Measurements from ENCODE around the gene STIM1.

Gene STIM1

DNA sequence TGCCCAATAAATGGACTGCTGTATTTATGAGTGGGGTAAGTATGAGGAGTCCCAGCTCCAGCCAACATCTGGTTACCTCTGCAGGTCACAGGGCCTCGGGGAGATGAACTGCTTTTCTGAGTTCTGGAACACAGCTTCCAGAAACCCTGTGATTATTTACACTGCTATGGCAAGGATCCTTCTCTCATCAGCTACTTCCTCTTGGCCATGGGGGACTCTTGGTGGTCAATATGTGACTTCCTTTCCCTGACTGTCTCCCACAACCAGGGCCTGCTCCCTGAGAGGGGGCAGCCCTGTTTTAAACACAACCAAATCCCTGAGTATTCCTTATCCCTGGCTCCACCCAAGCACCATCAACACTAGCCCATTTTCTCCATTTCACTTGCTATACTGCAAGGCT is 24.7 kb upstream of the STIM1 start:
- no peak for DNase-seq (ENCODE audit: low spot score)

DNA sequence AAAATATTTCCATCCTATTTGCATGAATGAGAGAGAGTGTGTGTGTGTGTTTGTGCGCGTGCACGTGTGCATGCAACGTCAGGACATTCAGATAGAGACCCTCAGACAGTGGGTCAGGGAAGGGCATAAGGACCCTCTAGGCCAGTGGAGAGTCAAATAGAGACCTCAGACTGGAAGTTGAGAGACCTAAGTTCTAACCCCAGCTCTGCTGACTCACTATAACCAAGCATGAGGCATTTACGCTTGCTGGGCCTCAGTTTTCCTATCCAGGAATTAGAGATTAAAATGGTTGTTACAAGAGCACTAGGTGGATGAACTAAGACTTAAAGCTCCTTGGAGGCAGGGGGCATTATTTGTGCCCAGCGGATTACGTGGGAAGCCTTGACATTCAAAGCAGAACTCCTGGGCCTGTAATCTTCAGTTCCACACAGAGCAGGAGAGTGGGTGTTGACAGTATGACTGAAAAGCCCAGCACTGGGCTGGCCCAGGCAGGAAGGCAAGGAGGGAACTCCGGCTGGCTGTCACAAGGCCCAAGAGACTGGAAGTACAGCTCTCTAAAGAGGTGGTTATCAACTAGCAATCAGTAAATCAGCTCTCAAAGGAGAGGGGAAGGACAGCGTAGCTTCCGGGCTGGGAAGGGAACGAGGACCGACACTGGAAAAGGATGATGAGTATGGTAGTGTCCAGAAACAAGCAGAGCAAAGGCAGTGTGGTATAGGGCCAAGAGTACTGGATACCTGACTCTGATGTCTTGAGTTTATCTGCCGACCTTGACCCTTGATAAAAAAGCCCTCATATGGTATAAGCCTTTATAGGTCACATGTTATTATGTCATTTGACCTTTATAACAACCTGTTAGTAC is 23.9 kb upstream of the STIM1 start:
- DNase-seq (ENCODE audit: low spot score): no peak

DNA sequence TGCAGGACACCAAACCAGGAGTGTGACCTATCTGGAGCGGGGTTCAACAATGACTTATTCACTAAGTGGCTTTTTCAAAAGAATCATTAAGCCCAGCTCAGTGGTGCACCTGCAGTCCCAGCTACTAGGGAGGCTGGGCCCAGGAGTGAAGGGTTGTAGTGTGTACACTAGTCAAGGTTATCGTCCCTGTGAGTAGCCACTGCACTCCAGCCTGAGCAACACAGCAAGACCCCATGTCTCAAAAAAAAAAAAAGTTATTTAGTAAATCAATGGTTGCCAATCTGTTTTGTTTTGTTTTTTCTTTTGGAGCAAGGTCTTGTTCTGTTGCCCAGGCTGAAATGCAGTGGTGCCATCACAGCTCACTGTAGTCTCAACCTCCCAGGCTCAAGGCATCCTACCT is 22.6 kb upstream of the STIM1 start:
- no peak for DNase-seq (ENCODE audit: low spot score)

DNA sequence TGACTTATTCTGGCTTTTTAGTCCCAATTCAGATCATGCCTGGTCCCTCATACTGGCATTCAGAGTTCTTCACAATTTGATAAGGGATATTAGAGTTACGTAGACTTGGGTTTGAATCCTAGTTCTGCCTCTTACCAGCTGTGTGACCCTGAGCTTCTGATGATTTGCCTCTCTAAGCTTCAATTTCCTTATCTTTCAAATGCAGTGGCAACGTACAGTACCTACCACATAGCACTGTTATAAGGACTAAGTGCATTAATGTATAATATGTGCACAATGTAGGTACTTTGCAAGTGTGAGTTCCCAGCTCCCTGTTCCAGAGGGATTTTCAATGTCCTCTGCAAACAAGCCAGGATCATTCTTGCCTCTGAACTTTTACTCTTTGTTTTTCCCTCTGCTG is 22.0 kb upstream of the STIM1 start:
- no peak for DNase-seq (ENCODE audit: low spot score)

DNA sequence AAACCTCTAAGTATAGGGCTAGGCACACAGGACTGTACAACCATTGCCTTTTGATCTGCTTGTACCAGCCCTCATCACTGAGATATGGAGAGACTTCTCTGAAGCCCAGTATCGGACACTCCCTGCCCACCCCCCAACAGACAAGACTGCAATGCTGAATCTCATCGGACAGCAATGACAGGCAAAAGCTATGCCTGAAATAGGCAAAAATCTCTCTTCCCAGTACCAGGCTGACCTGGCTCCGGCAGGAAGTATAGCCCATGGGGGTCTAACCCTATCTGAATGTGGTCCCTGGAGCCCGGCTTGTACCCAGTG is 21.2 kb upstream of the STIM1 start:
- DNase-seq (ENCODE audit: low spot score): no peak

DNA sequence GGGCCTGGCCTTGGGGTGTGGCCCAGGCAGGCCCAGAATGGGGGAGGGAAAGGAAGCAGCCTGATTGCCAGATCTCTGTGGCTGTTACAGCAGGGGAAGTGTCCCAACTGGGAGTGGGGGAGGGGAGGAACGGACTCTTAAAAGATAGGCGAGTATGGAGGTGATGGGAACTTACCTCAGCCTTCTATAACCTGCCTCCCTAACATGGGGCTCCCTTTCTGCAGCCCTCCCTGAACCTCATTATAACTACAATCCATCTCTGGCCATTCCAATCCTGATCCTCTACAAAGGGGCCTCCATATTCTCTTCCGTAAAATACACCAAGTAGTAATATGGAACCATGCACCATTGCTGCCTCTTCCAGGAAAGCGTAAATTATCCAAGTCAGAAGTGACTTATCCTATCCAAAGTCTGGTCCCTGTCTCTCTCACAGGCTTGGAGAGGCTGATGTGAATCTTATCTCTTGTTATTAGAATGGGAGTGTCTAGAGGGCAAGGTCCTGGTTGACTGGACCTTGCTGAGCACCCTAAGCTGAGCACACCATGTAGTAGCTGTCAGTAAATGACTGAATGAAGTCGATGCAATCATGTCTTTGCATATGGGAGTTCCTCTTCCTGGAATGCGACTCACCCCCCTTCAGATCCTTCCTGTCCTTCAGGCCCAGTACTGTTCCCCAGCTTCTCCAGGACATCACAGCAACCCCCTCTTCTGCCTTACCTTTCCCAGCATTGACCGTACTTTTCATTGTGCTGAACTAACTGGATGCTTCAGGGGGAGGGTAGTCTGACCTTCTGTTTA is 20.6 kb upstream of the STIM1 start:
- no peak for DNase-seq (ENCODE audit: low spot score)

DNA sequence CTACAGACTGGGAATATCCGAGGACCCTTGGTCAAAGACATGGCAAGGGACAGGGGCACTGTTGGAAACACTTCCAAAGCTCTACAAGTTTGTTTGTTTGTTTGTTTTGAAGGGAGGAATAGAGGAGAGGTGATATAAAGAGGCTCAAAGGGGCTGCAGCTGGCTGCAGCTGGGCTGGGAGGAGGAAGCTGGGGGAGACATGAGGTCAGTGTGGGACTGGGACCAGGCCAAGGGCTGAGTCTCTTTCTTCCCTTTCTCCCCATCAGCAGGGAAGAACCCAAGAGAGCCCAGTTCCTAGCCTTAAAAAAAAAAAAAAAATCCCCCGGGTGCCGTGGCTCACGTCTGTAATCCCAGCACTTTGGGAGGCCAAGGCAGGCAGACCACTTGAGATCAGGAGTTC is 19.7 kb upstream of the STIM1 start:
- no peak for DNase-seq (ENCODE audit: low spot score)

DNA sequence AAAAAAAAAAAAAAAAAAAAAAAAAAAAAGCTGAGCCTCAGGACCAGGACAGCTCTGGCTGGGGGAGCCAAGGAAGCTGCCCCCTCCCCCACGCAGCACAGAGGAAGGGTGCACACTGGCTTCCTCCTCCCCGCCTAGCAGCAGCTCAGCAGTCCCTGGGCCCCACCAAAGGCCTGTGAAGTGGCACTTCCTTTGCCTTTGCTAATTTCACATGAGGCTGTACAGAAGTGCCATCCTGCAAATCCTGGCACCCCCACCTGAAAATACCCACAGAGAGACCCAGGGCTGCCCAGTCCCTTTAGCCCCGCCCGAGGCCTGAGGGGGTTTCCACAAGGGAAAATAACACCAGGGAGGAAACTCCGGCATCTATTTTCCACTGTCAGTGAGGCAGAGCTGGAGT is 18.6 kb upstream of the STIM1 start:
- no peak for DNase-seq (ENCODE audit: low spot score)

DNA sequence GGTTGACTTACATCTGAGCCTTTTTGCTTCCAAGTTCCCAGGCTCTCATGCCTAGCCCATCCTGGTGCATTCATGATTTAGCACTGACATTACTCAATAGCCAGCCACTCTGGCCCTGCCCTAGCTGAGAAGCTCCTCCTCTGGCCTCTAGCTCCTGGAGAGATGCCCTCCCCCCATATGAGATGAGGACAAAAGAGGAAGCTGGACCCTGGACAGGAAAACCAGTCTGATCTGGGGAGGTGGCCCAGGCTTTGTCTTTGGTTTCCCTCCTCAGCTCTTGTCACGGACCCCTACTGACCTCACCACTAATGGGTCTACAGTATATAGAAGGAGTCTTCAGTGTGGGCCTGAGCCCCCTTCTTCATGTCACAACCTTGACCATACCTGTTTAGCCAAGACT is 17.7 kb upstream of the STIM1 start:
- no peak for DNase-seq (ENCODE audit: low spot score)

DNA sequence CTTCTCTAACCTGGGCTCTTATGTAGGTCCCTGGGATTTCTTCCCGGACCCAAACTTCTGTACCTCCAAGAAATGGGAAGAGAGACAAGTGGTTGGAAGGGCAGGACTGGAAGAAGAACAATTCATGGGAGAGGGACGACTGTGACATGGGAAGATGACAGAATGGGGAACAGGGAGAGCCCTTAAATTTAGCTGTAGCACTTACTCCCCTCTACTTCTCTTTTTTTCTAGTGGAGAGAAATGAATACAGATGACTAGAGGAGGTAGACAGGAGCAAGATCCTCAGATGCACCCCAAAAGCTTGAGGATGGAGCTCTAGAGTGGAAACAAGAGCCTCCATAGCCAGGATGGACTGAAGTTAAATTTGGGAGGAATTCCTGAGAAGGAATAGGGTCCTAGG is 17.0 kb upstream of the STIM1 start:
- no peak for DNase-seq (ENCODE audit: low spot score)

DNA sequence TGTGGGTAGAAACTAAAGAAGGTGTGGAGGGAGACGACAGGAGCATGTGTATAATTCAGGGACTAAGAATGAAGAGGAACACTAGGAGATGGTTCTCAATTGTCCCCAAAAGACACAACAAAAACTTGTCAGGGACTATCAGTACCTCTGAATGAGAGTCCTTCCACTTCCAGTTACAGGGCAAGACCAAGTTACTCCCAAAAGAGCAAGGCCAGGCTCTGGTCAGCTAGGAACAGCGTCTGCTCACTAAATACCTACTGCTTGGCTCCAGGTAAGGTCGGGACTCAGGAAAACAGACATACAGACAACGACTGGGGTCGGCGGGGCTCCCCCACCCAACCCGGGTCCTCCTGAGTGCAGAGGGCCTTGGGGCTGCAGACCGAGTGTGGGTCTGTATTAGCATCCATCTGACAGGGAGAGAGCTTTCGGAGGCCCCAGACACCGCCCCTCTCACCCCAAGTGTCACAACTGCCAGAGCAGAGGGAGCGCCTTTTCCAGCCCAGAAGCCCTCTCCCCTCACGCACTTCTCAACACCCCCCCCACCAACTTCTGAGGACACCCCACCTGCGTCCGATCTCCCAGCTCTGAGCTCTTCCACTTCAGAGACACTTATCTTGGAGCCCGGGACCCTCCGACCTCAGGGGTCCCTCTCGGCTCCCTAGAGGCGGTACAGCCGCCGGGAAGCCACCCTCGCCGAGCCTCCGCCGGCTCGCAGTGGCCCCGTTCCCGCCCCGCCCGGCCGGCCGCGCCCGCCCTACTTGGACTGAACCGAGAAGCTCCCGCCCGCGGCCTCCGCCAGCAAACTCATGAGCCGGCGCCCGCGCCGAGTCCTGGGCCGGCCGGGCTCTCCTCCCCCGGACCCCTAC is 15.2 kb upstream of the STIM1 start:
- no peak for DNase-seq (ENCODE audit: low spot score)

DNA sequence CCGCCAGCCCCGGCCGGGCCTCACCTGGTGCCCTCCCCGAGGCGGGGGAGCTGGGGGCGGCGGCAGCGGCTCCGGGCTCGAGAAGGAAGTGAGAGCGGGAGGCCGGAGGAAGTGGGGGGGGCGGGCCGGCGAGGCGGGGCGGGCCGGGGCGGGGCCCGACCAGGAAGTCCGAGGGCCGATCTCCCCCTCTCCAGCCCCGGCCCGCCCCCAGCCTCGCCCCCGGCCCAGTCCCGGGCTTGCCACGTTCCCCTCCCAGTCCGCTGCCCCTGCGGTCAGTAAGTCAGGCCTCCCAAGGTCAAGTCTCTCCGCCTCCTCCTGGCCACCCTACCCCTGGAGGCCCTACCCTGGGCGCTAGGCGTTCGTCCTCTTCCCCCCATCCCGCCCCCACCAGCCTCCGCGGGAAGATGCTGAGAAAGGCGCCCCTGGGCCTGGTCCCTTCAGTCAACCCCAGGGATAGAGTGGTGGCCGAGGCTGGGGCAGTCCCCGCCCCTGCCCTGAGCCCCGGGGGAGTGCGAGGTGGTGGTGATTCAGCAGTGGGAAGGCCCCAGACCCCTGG is 14.5 kb upstream of the STIM1 start, which contains the start of gene RHOG:
RHOG (minus strand) TSS at position 90 of the 556 bp plus-strand sequence. CDS start 12,821 bp downstream, outside the sequence.
- DNase-seq (ENCODE audit: low spot score): peak; percentile 92

DNA sequence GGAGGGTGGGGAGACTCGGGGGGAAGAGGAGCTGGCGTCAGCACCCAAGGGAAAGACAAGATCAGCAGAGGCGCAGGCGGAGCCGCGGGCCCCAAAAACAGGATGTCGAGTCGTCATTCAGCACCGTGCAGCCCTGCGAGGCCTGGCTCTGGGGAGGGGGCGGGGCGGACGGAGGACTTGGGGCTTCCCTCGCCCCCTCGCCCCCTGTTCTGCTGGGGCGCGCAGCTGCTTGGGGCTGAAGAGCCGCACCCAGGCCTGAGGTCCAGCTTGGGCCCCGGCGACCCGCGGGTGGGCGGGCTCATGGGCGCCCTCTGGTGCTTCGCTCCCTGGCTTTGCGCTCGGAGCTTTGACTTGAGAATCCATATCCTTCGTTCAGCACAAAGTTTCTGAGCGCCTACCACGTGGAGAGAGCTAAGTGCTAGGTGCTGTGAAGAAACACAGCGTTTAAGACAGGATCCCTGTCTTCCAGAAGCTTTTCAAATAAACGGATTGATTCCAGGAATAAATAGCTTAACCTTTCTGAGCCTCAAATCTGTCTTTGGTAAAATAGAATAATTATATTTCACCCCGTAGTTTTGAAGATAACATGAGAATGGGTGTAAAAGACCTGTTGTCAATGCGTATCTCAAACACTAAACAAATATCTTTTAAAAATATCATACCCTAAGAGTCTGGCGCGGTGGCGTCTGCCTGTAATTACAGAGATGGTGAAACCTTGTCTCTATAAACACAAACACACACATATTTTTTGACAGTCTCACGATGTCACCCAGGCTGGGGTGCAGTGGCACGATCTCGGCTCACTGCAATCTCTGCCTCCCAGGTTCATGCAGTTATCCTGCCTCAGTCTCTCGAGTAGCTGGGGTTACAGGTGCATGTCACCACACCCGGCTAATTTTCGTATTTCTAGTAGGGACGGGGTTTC is 13.8 kb upstream of the STIM1 start:
- DNase-seq (ENCODE audit: low spot score): peak; percentile 80

DNA sequence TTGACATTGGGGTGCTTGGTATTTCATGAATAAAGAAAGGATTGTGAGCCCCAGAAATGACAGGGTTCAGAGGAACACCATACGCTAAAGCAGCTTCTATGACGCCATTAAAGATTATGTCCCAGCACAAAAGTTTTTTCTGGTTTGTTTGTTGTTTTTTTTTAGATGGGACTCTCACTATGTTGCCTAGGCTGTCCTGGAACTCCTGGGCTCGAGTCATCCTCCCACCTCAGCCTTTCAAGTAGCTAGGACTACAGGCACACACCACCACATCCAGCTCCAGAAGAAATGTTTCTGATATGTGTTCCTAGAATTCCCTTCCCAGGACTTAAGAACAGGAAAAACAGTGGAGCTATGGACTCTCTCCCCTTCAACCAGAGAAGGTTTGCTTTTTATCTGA is 12.1 kb upstream of the STIM1 start:
- no peak for DNase-seq (ENCODE audit: low spot score)

DNA sequence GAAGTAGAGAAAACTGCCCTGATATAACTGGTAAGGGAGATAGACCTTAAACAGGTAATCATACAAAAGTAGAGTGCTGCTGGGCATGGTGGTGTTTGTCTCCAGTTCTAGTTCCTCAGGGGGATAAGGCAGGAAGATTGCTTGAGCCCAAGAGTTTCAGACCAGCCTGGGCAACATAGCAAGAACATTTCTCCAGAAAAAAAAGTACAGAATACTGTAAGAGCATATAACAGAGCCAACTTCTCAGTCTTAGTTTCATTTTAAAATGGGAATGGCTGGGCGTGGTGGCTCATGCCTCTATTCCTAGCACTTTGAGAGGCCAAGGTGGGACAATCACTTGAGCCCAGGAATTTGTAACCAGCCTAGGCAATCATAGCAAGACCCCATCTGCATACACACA is 10.2 kb upstream of the STIM1 start:
- no peak for DNase-seq (ENCODE audit: low spot score)

DNA sequence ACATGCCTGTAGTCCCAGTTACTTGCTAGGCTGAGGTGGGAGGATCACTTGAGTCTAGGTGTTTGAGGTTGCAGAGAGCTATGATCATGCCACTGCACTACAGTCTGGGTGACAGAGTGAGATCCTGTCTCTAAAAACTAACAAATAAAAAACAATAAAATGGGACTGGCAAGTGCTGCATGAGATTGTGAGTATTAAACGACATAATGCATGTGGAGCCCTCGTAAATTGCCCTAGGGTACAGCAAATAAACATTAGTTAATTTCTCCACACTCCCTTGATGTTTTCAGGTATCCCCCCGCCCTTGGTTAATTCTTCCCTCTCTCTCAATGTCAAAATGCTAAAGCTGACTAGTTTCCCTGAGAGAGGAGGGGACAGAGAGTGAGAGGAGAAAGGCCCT is 9.8 kb upstream of the STIM1 start:
- DNase-seq (ENCODE audit: low spot score): no peak

DNA sequence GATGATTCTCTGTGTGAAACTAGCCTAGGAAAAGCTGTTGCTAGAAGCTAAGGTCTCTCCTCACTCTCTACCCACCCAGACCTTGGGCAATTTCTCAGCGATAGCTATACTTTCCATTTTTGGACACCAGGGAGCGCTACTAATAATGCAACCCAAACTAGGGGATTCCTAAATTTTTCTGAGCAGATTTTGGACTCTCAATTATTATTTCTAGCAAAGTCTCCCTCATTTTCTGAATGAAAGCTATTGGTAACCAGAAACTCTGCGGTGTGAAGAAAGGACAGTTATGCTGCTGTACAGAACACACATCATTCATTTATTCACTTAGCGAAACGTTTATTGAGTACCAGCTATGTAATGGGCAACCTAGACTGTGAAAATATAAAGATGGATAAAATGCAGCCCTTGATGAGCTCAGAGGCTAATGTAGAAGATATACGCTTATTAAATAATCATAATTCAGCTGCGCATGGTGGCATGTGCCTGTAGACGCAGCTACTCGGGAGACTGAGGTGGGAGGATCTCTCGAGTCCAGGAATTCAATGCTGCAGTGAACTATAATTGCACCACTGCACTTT is 6.1 kb upstream of the STIM1 start:
- DNase-seq (ENCODE audit: low spot score): no peak

DNA sequence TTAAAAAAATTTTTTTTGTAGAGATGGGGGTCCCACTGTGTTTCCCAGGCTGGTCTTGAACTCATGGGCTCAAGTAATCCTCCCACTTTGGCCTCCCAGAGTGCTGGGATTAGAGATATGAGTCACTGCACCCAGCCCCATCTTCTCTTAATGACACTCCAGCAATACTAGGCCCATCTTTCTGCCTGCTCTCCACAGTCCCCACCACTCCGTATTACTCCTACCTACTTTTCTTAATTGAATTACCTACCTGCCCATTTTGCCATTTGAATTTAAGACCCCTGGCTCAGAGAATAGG is 2.0 kb upstream of the STIM1 start:
- no peak for DNase-seq (ENCODE audit: low spot score)

DNA sequence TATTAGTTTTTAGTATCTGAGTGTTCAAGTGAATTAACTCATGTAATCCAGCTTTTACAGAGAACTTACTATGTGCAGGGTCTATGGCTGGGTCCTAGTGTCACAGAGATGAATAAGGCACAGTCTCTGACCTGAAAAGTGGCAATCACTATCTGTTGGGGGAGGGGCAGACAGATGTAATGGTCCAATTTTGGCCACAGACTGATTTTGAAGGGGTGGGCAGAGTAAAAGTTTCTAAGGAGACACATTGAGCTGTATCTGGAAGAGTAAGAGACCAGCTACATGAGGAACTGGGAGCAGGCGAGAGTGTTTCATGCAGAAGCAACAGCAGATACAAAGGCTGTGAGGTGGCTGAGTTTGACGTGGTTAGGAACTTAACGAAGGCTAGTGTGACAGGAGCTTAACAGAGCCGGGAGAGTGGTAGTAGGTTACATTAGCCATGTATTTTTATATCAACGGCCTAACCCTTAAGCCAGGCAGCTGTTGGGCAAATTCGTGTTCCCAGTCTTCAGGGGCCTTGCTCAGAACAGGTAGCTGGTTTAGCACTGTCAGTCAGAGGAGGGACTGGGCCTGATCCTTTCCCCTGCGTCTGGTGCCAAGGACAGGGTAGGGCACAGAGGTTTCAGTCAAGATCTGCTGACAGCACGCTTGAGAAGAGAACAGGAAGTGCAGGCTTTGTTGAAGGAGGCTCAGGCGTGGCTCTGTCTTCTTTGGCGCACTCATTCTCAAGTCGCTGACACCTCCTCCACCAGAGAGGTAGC is 1.4 kb upstream of the STIM1 start:
- no peak for DNase-seq (ENCODE audit: low spot score)

DNA sequence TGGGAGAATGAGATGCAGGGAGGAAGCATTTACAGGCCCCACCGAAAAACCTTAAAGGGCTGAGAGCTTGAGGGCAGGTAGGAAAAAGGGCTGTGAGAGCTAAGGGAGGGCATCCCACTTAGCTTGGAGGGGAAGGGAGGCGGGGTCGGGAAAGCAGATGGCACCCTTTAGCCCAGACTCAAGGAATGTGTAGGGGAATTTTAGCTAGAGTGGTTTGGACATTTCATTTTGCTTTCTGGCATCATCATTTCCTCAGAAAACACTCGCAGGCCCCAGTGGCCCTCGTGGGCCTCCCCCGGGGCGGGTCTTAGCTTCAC is 846 bp upstream of the STIM1 start:
- DNase-seq (ENCODE audit: low spot score): no peak

All from iPS-NIHi11 (cell line).